Stimulated activated CD4-positive, alpha-beta T cell treated with anti-CD3 and anti-CD28 coated beads, Interleukin-15, amount 100 ng/mL, for 1 hour (primary cell): ENCODE data around the gene SSC5D.
"Not testable (repeated sequence)": the region's sequence is repeated elsewhere in the genome, so short reads cannot be mapped to it uniquely, and the experiment has no call there.

Source experiments
- DNase-seq, 2 donors: peaks; one replicate each; pipeline ENCODE4 v3.0.0-alpha.2; 2020; ENCODE audit warnings: low read depth in 1 of 2, low spot score in 1 of 2

The SSC5D gene

DNA sequence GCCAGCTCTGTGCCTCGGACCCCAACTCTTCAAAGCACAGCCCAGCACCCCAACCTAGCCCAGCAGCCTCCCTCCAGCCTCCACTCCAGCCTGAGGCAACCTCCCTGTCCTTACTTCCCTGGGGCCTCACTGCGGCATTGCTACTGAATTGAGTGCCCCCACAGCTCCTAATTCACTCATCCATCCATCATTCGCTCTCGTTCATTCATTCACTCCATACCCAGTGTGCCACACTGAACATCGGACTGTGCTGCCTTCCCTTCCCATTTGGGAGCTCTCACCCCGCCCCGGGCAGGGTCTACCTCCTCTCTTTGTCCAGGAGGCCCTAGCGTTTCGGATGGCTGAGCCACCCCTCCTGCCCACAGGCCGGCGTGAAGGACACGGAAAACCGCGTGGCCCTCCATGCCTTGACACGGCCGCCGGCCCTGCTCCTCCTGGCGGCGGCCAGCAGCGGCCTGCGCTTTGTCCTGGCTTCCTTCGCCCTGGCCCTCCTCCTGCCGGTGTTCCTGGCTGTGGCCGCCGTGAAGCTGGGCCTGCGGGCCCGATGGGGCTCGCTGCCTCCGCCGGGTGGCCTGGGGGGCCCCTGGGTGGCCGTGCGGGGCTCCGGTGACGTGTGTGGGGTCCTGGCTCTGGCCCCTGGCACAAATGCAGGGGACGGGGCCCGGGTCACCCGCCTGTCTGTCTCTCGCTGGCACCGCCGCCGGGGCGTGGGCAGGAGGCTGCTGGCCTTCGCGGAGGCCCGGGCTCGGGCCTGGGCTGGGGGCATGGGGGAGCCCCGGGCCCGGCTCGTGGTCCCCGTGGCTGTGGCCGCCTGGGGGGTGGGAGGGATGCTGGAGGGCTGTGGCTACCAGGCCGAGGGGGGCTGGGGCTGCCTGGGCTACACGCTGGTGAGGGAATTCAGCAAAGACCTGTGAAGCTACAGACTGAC lies 1.9 kb upstream of the SSC5D start:
- no peak for DNase-seq

DNA sequence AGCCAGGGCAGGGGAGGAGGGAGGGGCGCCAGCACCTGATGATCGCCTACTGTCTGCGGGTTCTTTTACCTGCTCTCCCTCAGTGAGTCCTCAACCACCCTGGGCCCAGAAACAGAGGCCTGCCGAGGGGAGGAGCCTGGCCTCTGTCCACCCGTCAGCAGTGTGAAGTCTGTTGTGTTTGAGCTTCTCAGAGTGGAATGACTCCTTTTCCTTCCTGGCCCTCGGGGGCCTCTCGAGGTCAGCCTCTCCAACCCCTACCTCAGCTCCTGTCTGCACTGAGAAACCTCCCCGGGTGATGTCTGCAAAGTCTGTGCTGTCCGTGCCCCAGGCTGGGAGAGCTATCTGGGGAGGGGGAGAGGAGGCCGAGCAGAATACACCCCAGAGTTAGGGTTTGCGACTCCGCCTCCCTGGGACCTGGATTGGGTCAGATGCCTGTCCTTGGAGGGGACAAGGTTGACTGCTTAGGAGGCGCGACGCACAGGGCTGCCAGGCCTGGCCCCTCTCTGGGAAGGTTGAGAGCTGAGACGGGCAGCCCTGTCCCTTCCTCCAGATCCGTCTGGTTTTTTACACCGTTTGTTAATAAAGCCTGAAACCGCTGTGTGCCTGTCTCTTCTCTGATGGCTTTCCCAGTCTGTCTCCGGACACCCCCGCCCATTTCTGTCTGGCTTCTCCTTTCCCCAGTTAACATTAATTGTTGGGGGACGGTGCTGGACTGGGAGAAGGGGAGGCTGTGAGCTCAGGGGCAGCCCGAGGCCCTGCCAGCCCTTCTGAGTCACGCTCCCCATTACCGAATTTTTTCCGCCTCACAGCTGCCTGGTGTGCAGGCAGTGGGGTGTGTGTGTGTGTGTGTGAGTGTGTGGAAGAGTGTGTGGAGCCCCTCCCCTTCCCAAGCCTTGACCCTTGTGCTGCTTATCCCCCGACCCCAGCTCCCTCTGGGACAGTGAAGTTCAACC lies 989 bp upstream of the SSC5D start:
- no peak for DNase-seq

DNA sequence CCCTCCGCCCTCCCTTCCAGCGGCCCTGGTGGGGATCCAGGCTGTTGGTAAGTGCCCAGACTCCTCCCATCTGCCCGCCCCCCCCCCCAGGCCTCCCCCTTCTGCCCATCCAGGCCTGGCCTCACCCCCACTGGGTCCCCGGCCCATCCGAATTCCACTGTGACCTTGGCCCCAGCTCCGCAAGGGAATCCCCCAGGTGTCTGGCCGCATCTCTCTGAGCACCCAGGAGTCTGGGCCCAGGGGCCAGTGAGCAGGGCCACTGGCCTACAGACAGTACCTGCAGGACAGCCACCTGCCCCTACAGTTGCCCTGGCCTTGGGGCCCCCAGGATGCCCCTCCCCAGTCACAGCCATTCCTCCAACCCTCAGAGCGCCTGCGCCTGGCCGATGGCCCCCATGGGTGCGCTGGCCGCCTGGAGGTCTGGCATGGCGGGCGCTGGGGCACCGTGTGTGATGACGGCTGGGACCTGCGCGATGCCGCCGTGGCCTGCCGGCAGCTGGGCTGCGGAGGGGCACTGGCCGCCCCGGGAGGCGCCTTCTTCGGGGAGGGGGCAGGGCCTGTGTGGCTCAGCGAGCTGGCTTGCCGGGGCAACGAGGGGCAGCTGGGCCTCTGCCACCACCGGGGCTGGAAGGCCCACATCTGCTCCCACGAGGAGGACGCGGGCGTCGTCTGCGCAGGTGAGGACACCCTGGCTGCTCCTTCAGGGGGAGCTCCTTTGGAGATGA lies 912 bp downstream of the SSC5D start:
- no peak for DNase-seq

DNA sequence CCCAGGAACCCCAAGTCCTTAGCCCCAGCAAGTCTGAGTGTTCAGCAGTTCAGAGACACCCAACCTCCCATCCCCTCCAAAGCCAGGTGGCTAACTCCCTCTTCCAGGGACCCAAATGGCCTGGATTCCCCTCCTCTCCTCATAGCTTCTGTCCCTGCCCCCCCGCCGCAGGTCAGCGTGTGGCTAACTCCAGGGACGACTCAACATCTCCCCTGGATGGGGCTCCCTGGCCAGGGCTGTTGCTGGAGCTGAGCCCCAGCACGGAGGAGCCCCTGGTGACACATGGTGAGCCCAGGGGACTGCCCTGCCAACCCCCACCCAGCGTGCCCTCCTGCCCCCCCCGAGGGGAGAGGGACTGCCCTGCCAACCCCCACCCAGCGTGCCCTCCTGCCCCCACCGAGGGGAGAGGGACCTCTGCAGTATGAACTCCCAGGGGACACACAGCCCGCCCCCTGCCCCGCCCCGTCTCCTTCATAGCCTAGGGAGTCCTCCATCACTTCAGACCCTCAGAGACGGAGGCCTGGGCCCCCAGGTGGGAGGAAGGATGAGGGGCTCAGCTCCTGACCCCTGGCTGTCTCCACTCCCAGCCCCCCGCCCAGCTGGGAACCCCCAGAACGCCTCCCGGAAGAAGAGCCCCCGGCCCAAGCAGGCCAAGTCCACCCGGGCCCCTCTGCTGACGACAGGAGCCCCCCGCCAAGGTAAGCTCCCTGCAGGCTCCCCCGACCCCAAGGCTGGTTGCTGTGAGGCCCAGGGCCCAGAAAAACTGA lies 1.7 kb downstream of the SSC5D start:
- no peak for DNase-seq

DNA sequence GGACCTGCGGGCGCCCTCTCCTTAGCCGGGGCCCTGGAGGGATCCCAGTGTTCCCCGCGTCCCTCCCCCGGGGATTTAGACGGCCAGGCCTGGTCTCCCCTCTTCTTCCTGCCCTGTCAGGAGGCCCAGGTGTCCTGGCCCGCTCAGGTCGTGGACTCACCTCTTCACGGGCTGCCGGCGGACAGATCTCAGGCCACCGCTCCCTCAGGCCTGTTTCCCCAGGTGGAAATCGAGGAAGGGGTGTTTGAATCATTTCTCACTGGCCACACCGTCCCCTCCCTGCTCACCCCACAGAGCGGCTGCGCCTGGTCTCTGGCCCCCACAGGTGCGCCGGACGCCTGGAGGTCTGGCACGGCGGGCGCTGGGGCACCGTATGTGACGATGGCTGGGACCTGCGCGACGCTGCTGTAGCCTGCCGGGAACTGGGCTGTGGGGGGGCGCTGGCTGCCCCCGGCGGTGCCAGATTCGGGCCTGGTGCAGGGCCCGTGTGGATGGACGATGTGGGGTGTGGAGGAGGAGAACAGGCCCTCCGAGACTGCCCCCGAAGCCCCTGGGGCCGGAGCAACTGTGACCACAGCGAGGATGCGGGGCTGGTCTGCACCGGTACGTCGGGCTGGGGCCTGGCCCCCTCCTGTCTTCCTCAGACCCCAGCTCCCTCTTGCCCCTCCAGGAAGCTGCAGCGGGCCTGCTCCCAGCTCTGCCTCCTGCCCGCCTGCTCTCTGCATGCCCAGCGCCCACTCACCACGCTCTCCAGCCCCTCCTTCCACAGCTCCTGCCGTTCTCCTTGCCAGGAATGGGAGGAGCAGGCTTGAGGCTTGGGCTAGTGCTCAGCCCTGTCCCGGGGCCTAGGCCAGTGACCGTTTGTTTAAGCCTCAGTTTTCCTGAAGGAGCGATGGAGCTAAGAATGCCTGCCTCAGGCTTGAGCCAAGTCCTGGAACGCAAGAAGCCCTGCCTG lies 2.5 kb downstream of the SSC5D start:
- no peak for DNase-seq

DNA sequence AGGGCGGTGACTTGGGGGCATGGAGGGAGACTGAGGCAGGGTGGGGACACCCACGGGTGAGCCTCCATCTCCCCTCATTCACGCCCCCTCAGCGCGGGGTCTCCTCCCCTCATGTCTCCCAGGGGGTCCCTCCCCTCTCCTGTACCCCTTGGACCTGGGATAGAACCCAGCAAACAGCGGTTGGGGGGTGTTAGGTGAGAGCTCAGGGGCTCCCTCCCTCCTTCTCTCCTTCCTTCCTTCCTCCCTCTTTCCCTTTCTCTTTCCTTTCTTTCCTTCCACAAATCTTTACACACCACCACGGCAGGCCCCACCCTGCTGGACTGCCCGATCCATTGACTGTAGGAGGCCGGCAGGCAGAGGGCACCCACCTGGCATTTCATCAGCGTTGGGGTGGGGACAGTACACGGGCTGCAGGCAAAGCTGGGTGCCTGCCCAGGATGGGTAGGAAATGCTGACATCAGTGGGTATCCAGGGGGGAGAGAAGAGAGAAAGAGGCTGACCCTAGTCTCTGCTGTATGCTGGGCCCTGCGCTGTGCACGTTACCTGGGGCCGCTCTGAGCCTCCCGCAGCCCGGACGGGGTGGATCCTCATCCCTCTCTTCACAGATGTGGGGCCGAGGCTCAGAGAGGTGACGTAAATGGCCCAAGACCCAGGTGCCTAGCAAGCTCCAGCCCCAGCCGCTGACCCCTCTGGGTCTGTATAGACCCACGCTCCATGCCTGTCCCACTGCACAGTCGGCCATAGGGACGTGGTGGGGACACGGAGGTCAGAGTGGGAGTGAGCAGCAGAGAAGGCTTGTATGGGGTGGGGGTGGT lies 3.5 kb downstream of the SSC5D start:
- no peak for DNase-seq

DNA sequence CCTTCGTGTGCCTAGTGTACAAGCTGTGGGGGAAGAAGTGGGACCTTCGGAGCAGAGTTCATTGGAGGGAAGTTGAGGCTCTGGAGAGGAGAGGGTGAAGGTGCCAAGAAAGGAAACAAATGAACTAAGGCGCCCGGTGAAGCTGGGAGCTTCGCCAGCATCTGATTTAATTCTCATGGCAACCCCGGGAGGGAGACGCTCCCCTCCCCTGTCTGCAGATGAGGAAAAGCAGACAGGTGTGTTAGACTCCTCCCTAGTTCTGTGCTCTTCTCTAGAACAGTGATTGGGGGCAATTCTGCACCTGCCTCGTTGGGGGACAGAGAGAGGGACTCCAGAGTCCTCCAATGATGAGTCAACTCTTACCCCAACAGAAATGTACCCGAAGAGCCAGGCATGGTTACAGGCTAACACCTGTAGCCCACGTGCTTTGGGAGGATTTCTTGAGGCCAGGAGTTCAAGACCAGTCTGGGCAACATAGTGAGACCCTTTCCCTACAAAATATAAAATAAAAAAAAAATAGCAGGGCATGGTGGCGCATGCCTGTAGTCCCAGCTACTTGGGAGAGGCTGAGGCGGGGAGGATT lies 4.2 kb downstream of the SSC5D start:
- DNase-seq: no peak

DNA sequence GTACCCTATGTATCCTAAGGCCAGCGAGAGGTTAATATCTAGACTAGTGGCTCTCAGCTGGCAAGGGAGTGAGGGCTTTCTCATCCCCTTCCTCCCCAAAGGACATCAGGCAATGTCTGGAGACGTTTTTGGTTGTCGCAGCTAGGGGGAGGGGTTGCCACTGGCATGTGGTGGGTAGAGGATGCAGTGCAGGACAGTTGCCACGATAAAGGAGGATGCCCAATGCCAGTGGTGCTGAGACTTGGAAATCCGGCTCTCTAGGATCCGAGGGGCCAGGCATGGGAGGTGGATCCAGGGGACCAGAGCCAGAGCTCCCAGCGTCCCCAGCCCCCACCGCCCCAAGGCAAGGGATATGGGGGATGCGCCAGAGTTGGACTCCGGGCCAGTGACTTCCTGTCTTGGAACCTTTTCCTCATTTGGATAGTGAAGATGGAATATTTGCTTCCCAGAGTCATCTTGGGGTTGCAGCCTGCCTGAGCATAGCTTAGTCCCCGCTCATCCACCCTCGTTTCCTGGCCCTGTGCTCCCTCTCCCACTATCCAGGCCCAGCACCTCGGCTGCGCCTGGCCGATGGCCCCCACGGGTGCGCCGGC lies 4.9 kb downstream of the SSC5D start:
- no peak for DNase-seq

DNA sequence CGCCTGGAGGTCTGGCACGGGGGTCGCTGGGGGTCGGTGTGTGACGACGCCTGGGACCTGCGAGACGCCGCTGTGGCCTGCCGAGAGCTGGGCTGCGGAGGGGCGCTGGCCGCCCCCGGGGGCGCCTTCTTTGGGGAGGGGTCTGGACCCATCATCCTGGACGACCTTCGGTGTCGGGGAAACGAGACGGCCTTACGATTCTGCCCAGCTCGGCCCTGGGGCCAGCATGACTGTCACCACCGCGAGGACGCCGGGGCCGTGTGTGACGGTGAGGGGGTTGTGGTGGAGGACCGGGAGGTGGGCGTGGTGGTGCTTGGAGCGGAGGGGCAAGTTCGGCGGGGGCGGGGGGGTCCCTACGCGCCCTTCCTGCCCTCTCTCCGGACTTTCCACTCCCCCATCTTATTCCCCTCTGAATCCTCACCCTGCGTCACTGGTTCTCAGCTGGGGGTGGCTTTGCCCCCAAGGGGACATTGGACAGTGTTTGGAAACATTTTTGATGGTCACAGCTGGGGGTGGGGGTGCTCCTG lies 5.5 kb downstream of the SSC5D start:
- DNase-seq: no peak

DNA sequence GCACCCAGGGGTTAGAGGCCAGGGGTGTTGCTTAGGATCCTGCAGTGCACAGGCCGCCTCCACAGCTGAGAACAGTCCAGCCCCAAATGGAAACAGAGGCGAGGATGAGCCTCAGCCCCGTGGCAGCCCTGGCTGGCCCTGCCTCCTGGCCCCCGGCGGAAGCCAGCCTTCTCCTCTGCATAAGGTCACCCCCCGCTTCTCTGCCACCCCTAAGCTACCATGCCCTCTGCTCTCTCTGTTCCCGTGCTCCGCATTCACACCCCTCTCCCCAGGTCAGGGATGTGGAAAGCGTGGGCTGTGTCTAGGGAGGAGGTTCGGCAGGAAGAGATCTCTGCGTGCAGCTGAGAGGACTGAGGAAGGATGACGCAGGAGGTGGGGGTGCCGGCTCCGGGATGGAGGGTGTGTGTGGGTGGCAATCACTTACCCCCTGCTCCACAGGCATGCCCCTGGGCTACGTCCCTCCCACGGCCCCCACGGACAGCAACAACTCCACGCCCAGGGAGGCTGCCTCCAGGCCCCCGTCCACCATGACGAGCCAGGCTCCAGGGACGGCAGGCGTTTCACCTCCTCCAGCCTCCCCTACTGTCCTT lies 6.0 kb downstream of the SSC5D start:
- no peak for DNase-seq

DNA sequence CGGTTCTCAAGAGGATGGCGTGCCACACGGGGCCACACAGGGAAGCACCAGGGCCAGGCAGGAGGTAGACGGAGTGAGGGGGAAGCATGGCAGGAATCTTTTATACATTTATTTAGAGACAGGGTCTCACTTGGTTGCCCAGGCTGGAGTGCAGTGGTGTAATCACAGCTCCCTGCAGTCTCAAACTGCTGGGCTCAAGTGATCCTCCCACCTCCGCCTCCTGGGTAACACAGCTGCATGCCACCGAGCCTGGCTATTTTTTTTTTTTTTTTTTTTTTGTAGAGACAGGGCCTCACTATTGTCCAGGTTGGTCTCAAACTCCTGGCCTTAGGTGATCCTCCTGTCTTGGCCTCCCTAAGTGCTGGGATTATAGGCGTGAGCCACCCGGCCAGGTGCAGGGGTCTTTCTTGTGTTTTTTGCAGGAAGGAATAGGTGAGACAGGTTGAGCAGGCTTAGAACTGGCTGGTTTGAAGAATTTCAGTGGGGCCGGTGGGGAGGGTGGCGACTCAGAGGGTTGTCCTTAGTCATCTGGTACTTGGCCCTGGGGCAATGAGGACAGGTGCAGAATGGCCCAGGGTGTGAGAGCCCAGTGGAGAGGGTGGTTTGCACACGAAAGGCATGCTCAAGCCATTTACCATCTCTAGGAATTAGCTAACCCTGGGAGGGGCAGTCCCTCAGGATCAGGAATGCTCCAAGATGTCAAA lies 7.6 kb downstream of the SSC5D start:
- no peak for DNase-seq

DNA sequence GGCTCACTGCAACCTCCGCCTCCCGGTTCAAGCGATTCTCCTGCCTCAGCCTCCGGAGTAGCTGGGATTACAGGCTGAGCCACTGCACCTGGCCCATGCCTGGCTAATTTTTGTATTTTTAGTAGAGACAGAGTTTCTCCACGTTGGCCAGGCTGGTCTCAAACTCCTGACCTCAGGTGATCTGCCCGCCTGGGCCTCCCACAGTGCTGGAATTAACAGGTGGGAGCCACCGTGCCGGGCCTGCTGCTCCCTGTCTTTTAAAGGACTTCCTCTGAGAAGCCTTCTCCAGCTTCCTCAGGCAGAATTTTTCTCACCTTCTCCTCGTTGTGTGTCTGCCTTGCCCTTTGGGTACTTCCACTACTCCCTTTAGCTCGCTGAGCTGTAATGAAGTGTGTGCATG lies 8.6 kb downstream of the SSC5D start:
- not testable (repeated sequence) for DNase-seq

DNA sequence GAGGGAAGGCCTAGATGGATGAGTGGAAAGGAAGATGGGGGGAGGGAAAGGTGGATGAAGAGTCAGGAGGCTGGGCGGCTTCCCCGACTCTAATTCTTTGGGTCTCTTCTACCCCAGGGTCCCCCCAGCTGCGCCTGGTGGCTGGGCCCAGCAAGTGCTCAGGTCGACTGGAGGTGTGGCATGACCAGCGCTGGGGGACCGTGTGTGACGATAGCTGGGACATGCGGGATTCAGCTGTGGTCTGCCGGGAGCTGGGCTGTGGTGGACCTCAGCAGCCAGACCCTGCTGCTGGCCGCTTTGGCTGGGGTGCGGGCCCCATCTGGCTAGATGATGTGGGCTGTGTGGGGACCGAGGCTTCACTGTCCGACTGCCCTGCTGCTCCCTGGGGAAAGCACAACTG lies 9.5 kb downstream of the SSC5D start:
- no peak for DNase-seq

DNA sequence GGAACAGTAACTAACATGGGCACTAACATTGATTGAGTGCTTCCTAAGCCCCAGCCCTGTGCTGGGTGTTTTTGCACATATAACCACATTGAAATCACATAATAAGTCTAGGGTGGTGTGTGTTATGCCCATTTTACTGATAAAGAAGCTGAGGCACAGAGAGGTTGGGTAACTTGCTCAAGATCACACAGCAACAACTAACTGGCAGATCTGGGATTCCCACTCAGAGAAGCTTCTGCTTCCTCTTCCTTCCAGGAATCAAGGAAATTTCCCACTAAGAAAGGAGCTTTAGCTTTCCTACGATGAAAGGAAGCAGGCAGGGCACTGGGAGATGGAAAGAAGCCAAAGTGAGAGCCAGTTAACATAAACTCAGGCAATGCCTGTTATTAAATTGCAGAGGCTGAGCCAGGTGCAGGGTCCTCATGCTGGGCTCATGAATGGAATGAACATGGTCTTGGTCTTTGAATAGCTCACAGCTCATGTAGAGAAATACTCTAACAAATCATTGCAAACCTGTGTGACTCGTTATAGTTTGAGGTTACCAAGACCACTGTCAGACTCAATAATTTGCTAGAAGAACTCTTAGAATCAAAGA lies 10.1 kb downstream of the SSC5D start:
- DNase-seq: no peak

DNA sequence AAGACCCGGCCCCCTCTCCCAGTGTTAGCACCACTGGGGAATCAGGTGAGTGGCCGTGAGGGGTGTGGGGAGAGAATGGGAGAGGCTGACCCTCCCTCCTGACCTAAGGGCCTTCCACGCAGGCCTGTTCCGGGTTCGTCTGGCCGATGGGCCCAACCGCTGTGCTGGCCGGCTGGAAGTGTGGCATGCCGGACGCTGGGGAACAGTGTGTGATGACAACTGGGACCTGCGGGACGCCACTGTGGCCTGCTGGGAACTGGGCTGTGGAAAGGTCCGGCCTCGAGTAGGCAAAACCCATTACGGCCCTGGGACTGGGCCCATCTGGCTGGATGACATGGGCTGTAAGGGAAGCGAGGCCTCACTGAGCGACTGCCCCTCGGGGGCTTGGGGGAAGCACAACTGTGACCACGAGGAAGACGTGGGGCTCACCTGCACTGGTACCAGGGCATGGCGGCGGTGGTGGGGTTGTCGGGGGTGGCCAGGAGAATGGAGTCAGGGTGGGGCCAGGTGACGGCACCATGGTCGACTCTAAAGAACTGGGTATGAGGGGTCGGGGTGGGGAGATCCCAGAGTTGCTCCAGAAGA lies 12.2 kb downstream of the SSC5D start:
- no peak for DNase-seq
